GM12864 (cell line): ENCODE results near the gene SPDYA.

Source experiments
- DNase-seq: peaks from one replicate; pipeline ENCODE4 v3.0.0-alpha.2; 2011; ENCODE audit warnings: low read depth
- H3K4me3 ChIP-seq: 2 replicates; pipeline ENCODE4 v1.5.1; 2011; ENCODE audit warnings: mild to moderate bottlenecking, low read depth, low read length, control low read depth
- CTCF ChIP-seq: IDR thresholded peaks from 2 replicates; pipeline ENCODE4 v1.5.1; 2011; ENCODE audit warnings: low read depth, mild to moderate bottlenecking, moderate library complexity, low read length, control low read depth, inconsistent platforms; ENCODE audit errors: missing control alignments

The SPDYA gene

GRCh38 chr2:28810384-28811285 is at the start of gene SPDYA:
Gene SPDYA, plus strand, starts transcription at chr2:28810834. Its CDS starts 5,181 bp downstream, at chr2:28816015.
- DNase-seq = no peak
- H3K4me3 ChIP-seq = peak within 1 kb of the TSS; percentile 10
- TF ChIP-seq CTCF = no peak

- TF ChIP-seq CTCF = no peak
- DNase-seq = no peak
- no peak overlapping the region for H3K4me3 ChIP-seq
Observed at GRCh38 chr2:28761420-28761819, 49.2 kb upstream of the SPDYA start.

- no peak for TF ChIP-seq CTCF
- no peak for DNase-seq
Observed at GRCh38 chr2:28764909-28765711, 45.5 kb upstream of the SPDYA start.

GRCh38 chr2:28766070-28766469 is 44.6 kb upstream of the SPDYA start:
- no peak for DNase-seq
- no peak for TF ChIP-seq CTCF
- H3K4me3 ChIP-seq = no peak overlapping the region

More at GRCh38 chr2:28764909-28765711, 45.5 kb upstream of the SPDYA start:
- H3K4me3 ChIP-seq = no peak overlapping the region

GRCh38 chr2:28767337-28767736 is 43.3 kb upstream of the SPDYA start:
- H3K4me3 ChIP-seq = no peak overlapping the region
- TF ChIP-seq CTCF = no peak
- no peak for DNase-seq

GRCh38 chr2:28768422-28768821 is 42.2 kb upstream of the SPDYA start:
- DNase-seq = no peak
- no peak overlapping the region for H3K4me3 ChIP-seq
- TF ChIP-seq CTCF = no peak
